HPDE6-E6E7 (cell line): ENCODE data around the gene CGB8.
A peak's percentile ranks its signal among the peaks of the same experiment; 100 is the strongest.
"Not testable (repeated sequence)": the region's sequence is repeated elsewhere in the genome, so short reads cannot be mapped to it uniquely, and the experiment has no call there.

Experiments
- DNase-seq: peaks from one replicate; pipeline ENCODE4 v3.0.0; 2011; ENCODE audit warnings: missing footprints; ENCODE audit errors: extremely low spot score

The CGB8 gene

DNA sequence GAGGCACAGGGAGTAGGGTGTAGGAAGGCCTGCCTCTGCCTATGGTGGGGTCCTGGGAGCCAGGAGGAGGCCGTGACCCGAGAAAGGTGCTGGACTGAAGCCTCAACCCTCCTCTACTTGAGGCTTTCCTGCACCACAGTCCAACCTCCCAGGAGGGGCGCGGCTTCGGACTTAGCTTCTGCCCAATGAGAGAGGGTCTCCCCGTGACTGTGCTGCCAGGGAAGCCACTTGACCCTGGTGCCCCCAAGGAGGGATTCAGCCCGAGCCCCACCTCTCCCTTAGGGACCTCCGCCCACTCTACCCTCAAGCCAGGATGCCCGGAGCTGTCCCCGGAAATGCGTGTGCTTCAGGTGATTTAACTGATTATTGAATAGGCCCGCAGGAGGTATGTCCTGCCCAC is at the start of gene CGB8:
TSS of gene CGB8 (minus strand) at position 101 of the 400 bp plus-strand sequence. CDS start 372 bp downstream, outside the sequence.
- not testable (repeated sequence) for DNase-seq

DNA sequence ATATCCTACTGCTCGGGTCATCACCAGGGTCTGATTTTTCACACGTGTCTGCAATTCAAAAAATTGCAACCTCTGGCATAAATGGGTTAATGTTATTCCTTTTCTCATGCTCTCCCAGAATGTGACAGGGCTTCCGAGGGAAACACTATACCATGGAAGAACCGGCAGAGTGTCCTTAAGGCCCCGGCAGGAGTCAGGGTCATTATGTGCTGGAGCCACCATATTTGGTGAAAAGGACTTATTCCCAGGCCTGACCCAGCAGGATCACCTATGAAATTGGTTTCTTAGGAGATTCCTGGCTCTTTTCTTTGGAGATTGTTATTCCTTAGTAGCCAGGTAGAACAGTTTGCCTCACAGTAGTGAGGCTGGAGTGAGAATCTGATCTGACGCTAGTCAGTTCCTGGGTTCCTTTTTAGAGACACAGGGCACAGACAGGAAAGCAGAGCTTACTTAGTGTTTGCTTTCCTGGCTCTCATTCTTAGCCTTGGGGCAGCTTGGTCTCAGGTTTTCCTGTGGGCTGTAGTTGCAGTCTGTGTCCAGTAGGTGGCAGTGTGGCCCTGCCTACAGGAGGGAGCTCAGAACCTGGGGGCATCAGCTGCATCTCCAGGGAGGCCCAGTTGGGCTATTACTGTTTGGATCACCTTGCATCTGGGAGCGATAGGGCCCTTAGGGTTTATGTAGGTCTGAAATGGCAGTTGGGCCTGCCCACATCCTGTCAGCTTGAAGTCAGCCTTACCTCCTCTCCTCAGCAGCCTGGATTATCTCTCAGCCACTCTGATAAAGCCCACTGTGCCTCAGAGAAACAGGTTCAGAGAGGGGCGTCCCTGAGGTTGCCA is 48.8 kb upstream of the CGB8 start:
- no peak for DNase-seq

DNA sequence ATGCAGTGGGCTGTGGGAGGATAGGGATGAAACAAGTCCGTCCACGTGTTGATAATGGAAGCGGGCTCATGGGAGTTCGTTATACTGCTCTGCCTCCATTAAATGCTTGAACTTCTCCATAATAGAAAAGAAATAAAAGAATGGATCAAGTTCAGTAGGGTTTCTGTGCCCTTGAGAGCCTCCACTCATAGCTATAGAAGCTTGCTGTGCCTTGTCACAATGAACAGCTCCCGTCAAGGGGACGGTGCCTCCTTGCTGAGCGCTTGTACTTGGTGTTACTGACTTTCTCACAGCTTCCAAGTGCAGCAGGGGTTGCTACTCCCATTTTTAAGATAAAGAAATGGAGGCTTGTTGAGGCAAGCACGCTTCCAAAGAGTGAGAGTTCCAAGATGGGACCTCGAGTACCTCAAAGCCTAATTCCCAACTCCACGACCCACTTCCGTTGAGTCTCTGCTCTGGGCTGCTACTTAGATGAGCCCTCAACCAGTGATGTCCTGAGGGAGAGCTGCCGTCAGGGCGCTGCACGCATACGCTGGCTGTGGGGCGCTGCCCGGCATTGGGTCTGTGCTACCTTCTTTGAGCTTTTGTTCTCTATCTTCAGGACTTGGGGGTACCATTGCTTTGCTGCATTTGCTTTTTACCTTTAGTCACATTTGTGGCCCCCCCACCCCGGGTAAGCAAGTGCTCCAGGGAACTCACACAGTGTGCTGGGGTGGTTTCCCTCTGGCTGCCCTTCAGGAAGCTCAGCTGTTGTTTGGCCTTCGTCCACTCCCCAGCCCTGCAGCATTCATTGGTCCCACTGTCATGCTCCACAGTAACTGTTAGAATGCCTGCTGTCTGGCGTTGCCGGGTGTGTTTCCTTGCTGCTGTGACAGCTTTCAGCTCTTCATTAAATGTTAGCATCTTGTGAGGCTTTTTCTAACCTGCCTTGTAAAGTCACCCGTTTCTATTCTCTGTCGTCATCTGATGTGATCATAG is 45.9 kb upstream of the CGB8 start:
- no peak for DNase-seq

DNA sequence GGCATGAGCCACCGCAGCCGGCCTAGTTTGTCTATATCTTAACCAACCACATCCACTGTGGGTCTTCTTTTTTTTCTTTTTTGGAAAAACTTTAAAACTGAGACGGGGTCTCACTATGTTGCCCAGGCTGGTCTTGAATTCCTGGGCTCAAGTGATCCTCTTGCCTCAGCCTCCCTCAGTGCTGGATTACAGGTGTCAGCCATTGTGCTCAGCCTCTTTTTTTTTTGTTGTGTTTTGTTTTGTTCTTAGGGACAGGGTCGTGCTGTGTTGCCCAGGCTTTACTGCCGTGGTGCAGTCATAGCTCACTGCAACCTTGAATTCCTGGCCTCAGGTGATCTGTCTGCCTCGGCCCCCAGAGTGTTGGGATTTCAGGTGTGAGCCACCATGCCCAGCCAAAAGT is 43.8 kb upstream of the CGB8 start:
- DNase-seq, result no peak

DNA sequence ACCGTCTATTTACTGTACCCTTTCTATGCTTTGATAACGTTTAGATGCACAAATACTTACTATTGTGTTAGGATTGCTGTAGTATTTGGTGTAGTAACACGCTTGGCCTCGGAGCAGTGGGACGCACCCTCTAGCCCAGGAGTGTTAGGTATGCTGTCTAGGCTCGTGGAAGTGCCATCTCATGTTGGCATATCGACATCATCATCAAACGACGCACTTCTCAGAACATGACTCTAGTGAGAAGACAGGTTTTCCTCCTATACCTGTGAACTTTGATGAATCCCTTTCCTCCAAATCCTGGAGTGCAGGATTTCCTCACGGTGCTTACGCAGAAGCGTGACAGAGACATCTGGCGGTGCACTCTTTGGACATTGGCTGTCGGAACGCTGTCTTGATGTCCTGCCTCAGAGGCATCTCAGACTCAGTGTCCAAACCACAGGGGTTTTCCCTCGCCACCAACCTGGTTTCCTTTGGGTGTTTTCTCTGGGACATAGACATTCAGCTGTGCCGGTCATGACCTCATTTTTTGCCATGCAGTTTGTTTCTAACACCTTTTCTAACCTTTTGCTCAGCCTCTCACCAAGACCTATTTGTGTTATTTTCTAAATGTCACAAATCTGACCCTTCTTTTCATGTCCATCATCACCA is 42.6 kb upstream of the CGB8 start:
- no peak for DNase-seq

DNA sequence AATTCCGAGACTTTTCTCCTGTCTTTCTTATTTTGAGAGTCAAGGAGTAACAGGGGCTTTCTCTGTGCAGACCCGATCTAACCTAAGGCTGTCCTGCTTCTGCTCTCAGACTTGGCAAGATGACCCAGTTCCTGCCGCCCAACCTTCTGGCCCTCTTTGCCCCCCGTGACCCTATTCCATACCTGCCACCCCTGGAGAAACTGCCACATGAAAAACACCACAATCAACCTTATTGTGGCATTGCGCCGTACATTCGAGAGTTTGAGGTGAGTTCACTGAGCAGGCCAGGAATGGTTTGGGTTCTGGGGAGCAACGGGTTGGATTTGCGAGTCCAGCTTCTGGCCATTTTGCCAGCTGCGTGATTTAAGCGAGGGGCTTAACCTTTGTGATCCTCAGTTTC is 37.4 kb upstream of the CGB8 start:
- no peak for DNase-seq

DNA sequence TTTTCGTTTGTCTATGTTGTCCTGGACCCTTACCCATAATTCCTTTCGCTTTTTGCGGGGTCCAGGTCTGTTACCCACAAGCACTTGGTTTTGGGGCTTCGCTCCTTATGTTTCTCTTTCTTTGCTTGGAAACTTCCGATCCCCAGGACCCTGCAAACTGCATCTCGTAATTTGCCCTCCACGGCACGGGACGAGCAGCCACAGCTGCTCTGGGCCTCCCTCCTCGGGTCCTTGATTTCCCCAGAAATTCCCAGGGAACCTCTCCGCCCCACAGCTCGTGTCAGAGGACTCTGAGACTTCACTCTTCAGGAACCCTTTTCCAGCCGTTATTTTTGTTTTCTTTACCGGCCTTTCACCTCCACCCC is 36.9 kb upstream of the CGB8 start:
- no peak for DNase-seq

DNA sequence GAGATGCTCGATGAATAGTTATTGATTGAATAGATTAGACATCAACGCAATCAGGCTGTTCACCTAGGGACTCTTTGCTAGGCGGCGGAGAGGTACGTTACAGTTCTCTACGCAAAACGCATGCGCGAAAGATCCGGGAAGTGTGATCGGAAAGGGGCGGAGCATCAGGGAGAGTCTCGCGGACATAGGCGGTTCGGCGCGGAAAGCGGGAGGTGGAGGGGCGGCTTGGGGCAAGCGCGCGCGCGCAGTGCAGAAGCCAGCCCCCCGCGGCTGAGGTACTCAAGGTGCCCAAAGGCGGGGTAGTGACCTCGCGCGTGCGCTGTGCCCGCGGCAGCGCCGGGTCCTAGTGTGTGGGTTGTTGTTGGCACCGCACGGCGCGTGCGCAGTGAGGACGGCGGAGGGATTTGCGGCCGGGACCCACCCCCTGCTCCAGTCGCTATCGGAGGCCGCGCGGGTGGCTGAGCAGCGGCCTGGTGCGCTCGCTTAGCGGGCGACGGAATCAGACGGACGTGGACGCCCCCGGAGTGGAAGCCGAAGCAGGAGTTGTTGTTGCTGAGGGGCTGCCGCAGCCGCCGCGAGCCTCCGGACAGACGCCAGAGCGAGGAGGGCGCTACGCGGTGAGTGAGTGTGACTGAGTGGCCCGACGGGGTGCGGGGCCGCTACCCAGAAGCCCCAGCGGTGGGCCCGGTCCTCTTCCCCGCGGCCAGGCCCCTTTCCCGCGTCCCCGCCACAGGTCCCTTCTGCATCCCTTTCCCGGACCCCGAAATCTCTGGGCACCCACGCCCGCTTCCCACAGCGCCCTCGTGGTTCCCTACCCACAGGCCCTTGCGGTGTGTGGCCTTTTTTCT is 36.3 kb upstream of the CGB8 start, which contains the start of gene SNRNP70:
TSS of gene SNRNP70 (plus strand) at position 432 of the 848 bp plus-strand sequence. CDS start 964 bp downstream, outside the sequence.
- DNase-seq, result peak; percentile 100

DNA sequence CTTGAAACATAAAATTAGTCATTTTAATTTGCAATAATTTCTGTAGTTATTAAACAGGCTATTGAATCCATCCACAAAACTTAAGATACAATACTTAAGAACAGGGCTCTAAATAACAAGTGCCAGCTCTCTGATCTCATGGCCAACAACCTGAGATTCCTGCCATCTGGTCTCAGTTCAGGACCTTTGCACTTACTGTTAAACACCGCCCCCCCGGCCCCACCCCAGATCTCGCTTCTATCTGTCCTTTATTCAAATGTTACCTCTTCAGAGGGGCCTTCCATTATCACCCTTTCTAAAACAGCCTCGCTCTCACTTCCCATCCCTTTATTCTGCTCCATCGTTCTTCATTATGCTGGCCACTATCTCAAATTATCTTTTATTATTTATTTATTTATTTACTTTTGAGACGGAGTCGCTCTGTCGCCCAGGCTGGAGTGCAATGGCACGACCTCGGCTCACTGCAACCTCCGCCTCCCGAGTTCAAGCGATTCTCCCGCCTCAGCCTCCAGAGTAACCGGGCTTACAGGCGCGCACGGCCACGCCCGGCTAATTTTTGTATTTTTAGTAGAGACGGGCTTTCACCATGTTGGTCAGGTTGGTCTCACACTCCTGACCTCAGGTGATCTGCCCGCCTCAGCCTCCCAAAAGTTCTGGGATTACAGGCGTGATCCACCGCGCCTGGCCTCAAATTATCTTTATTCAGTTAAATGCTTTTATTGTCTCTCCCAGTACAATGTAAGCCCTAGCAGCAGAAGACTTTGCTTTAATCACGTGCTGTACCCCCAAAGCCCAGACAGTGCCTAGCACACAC is 35.5 kb upstream of the CGB8 start:
- no peak for DNase-seq

DNA sequence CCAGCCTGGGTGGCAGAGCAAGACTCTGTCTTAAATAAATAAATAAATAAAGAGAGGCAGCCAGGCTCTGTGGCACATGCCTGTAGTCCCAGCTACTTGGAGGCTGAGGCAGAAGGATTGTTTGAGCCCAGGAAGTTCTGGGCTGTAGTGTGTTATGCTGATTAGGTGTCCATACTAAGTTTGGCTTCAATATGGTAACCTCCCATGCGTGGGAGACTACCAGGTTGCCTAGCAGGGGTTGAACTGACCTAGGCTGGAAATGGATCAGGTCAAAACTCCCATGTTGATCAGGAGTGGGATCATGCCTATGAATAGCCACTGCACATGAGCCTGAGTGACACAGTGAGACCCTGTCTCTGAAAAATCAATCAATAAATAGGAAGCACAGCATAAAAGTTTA is 32.4 kb upstream of the CGB8 start:
- DNase-seq, result no peak

DNA sequence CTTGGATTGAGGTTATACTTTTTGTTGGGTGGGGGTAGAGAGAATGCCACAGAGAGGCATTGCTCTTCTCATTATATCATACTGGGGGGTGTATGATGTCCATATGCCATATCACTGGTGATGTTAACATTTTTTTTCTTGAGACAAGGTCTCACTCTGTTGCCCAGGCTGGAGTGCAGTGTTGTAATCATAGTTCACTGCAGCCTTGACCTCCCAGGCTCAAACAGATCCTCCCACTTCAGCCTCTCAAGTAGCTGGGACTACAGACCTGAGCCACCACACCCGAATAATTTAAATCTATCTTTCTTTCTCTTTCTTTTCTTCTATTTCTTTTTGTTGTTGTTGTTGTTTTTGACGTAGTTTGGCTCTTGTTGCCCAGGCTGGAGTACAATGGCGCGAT is 31.5 kb upstream of the CGB8 start:
- DNase-seq, result no peak

DNA sequence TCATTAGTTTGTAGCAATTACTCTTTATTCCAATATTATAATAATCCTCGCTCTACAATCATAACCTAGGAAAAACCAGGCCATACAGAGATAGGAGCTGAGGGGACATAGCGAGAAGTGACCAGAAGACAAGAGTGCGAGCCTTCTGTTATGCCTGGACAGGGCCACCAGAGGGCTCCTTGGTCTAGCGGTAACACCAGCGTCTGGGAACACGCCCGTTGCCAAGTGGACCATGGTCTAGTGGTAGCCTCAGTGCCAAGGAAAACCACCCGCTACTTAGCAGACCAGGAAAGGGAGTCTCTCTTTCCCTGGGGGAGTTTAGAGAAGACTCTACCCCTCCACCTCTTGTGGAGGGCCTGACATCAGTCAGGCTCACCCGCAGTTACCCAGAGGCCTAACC is 26.0 kb upstream of the CGB8 start:
- DNase-seq, result not testable (repeated sequence)

DNA sequence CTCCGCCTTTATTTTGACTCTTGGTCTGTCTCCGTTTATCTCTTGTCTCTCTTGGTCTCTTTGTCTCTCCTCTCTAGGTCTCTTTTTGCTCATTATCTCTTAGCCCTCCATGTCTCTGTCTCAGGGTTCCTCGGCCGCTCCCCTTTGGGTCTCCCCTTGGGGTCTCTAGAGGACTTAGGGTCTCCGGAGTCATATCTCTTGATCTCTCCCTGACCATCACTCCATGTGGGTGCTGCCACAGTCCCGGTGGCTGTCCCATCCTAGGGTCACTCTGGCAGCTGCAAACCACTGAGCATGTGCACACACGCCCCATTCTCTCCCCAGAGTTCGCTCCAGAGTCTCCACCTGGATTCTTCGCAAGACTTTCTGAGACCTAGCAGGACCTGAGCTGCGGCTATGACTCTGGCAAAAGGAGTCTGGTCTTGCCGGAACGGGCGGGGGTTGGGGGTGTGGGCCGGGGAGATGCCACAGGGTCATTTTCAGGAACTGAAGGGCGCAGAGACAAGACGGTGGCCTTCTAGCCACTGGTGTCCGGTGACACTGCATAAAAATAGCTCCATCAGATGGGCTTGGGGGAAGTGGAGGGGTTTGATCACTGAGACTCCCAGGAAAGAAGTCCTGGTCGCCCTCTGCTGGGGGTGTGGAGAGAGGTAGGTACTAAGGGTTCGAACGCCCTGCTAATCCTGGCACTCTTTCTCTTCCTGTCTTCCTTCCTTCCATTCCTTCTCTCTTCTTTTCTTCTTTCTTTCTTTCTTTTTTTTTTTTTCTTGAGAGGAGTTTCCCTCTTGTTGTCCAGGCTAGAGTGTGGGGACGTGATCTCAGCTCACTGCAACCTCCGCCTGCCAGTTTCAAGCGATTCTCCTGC is 24.8 kb upstream of the CGB8 start:
- no peak for DNase-seq

DNA sequence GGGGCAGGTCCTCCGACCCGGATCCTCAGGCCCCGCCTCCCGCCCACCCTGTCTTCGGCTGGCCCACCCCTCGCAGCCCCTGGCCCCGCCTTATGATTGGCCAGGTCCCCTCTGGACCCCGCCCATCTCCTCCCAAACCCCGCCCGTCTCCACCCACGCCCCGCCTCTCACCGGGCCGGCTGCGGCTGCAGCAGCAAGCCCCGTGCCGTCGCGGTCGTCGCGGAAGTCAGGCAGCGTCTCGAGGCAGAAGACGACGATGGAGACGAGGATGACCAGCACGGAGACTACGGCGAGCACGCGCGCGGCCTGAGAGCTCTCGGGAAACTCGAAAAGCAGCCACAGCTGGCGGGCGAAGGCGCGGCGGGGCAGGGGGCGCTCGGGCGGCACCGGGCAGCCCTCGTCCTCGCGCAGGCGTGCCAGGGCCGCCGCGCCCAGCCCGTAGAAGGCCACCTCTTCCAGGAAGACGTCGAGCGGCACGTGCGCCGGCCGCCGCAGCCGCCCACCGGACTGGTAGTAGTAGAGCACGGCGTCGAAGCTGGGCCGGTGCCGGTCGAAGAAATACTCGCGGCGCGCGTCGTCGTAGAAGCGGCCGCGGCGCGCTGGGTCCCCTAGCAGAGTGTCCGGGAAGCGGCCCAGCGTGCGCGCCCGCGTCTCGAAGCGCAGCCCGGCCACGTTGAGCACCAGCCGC is 23.1 kb upstream of the CGB8 start:
- DNase-seq, result no peak

DNA sequence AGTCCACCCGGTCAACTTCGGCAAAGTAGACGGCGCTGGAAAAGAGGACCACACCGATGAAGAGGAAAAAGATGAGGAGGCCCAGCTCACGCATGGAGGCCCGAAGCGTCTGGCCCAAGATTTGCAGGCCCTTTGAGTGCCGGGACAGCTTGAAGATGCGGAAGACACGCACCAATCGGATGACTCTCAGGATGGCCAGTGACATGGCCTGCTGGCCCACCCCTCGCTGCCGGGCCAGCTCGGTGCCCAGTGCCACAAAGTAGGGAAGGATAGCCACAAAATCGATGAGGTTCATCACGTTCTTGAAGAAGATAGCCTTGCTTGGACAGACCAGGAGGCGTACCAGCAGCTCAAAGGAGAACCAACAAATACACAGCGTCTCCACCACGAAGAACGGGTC is 21.5 kb upstream of the CGB8 start:
- no peak for DNase-seq

DNA sequence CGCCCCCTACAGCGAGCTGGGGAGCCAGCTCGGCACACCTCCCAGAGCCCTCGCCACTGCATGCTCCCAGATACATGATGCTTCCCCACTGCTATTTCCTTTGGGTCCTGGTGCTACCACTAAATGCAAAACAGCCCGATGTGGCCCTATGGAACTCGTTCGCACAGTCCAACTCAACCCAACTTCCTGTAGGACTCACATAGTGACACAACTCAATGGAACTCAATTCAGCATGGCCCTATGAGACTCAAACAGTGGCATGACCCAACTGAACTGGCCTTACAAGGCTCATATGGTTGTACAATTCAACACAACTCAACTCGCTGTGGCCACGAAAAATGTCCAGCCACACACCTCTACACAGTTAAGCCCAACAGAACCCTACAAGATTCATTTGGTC is 20.1 kb upstream of the CGB8 start:
- DNase-seq, result no peak

DNA sequence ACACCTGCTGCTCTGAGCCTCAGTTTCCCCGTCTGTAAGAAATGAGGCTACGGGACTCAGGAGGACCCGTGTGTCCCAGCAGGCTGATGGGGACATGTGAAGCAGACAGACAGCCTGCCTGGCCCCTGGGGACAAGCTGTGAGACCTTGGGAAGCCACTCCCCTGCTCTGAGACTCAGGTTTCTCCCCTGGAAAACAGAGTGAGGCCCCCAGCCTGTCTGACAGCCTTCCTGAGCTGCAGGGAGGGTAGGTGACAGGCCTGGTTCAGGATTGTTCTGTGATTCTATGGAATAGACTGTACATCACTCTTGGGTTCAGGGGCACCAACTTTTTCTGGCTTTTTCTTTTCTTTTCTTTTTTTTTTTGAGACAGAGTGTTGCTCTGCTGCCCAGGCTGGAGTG is 18.6 kb upstream of the CGB8 start:
- no peak for DNase-seq

DNA sequence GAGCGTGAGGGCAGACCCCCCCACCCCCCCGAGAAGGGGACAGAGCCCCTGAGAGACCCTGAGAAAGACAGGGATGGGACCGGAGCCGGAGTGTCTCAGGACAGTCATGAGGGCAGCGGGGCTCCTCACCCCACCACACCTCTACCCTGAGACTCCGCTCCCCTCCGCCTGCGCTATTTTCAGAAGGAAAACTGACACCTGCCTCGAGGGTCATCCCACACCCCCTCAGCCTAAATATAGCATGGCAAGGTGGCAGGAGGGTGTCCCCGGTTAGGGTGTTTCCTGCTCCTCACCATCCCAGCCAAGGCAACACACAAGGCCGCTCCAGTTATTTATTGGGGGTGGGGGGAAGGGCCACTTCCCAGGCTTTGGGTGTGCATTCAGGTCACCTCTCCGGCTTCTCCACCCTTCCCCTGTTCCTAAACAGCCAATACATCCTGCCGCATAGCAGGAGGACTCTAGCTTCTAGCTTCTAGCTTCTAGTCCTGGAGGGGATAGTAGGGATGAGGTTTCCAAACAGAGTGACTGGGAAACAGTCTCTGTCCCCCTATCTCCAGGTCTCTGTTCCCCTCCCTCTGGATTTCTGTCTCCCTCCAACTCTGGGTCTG is 17.1 kb upstream of the CGB8 start:
- no peak for DNase-seq
